WTC11 (cell line): Measurements from ENCODE around the gene C5orf58. TPM values are rescaled to one million over a fixed set of nuclear protein-coding genes. Genes with fewer than 3 reads are reported as not detected.

ENCODE experiments used
- ATAC-seq: fragments of 200-7000 bp; cut with Tn5 transposase; 2 replicates; pipeline ENCODE4 v1.10.0; 2021; ENCODE audit warnings: mild to moderate bottlenecking, moderate library complexity
- CTCF ChIA-PET: fragments of 300-600 bp; sonication (Branson Sonifier 250); formaldehyde crosslinking; loops from one replicate; lab custom pipeline; 2021; ENCODE audit warnings: antibody characterized with exemption; lab: Charles Lee
- POLR2A ChIA-PET: fragments of 350-600 bp; sonication (Branson Sonifier 250); formaldehyde crosslinking; loops from one replicate; lab custom pipeline; 2021; ENCODE audit warnings: antibody characterized with exemption; lab: Charles Lee
- DNase-seq: peaks from one replicate; pipeline ENCODE4 v3.0.0; 2021; ENCODE audit warnings: low spot score
- H3K27ac Mint-ChIP-seq: 2 replicates; pipeline ENCODE4 v1.8.0; 2021; ENCODE audit warnings: mixed read lengths
- H3K27me3 Mint-ChIP-seq: 2 replicates; pipeline ENCODE4 v1.8.0; 2021; ENCODE audit warnings: low read depth, mild to moderate bottlenecking, moderate library complexity, mixed read lengths
- H3K36me3 Mint-ChIP-seq: 2 replicates; pipeline ENCODE4 v1.8.0; 2021; ENCODE audit warnings: mixed read lengths
- H3K4me1 Mint-ChIP-seq: 2 replicates; pipeline ENCODE4 v1.8.0; 2022; ENCODE audit warnings: mixed read lengths
- H3K4me3 Mint-ChIP-seq: 2 replicates; pipeline ENCODE4 v1.8.0; 2021; ENCODE audit warnings: mild to moderate bottlenecking, moderate library complexity, mixed read lengths
- H3K9me3 Mint-ChIP-seq: 2 replicates; pipeline ENCODE4 v1.8.0; 2021; ENCODE audit warnings: mixed read lengths
- GABPB1 ChIP-seq: sonication (generic); formaldehyde crosslinking; IDR thresholded peaks from 2 replicates; pipeline ENCODE4 v1.8.1; 2023; ENCODE audit warnings: mild to moderate bottlenecking, missing genetic modification reagents
- GRHL2 ChIP-seq: fragments of 250-450 bp; sonication (Bioruptor Pico); IDR thresholded peaks from 2 replicates; pipeline ENCODE4 v1.8.0; 2022; ENCODE audit warnings: mild to moderate bottlenecking, moderate library complexity; ENCODE audit not compliant: insufficient replicate concordance, severe bottlenecking
- GTF2I ChIP-seq: fragments of 250-450 bp; sonication (Bioruptor Pico); conservative IDR thresholded peaks from 2 replicates; pipeline ENCODE4 v1.4.0; 2021; ENCODE audit warnings: mild to moderate bottlenecking
- HMGA2 ChIP-seq: fragments of 250-450 bp; sonication (Bioruptor Pico); IDR thresholded peaks from 2 replicates; pipeline ENCODE4 v1.4.0; 2021; ENCODE audit warnings: mild to moderate bottlenecking, moderate library complexity
- JAZF1 ChIP-seq: fragments of 250-450 bp; sonication (Bioruptor Pico); IDR thresholded peaks from 2 replicates; pipeline ENCODE4 v1.9.0; 2021; ENCODE audit warnings: moderate library complexity, mild to moderate bottlenecking, inconsistent platforms
- NFYB ChIP-seq: sonication (generic); formaldehyde crosslinking; conservative IDR thresholded peaks from 2 replicates; pipeline ENCODE4 v1.8.0; 2022; ENCODE audit warnings: low read depth, missing genetic modification reagents
- NR1H2 ChIP-seq: sonication (generic); formaldehyde crosslinking; IDR thresholded peaks from 2 replicates; pipeline ENCODE4 v1.9.0; 2021; ENCODE audit warnings: mild to moderate bottlenecking, moderate library complexity, missing genetic modification reagents
- SMAD4 ChIP-seq: sonication (generic); formaldehyde crosslinking; IDR thresholded peaks from 2 replicates; pipeline ENCODE4 v1.8.0; 2022; ENCODE audit warnings: mild to moderate bottlenecking, missing genetic modification reagents
- SOX15 ChIP-seq: fragments of 250-450 bp; sonication (Bioruptor Pico); IDR thresholded peaks from 2 replicates; pipeline ENCODE4 v1.9.0; 2021; ENCODE audit warnings: mild to moderate bottlenecking
- SP1 ChIP-seq: sonication (generic); formaldehyde crosslinking; conservative IDR thresholded peaks from 2 replicates; pipeline ENCODE4 v1.8.1; 2022; ENCODE audit warnings: missing genetic modification reagents
- ZBTB21 ChIP-seq: sonication (generic); formaldehyde crosslinking; IDR thresholded peaks from 2 replicates; pipeline ENCODE4 v1.8.1; 2023; ENCODE audit warnings: mild to moderate bottlenecking, missing genetic modification reagents, borderline replicate concordance
- ZNF121 ChIP-seq: sonication (generic); formaldehyde crosslinking; IDR thresholded peaks from 2 replicates; pipeline ENCODE4 v1.8.0; 2023; ENCODE audit warnings: missing genetic modification reagents
- ZNF138 ChIP-seq: sonication (generic); formaldehyde crosslinking; conservative IDR thresholded peaks from 2 replicates; pipeline ENCODE4 v1.8.1; 2022; ENCODE audit warnings: mild to moderate bottlenecking, moderate library complexity, missing genetic modification reagents
- ZNF219 ChIP-seq: sonication (generic); formaldehyde crosslinking; IDR thresholded peaks from 2 replicates; pipeline ENCODE4 v1.8.0; 2023; ENCODE audit warnings: missing genetic modification reagents, mild to moderate bottlenecking, borderline replicate concordance
- ZNF263 ChIP-seq: sonication (generic); formaldehyde crosslinking; IDR thresholded peaks from 2 replicates; pipeline ENCODE4 v1.8.1; 2022; ENCODE audit warnings: low read depth, mild to moderate bottlenecking, moderate library complexity, missing genetic modification reagents
- ZNF671 ChIP-seq: fragments of 250-450 bp; sonication (Bioruptor Pico); IDR thresholded peaks from 2 replicates; pipeline ENCODE4 v1.8.0; 2021; ENCODE audit warnings: mild to moderate bottlenecking
- total RNA-seq: library from RNA; stranded (reverse); gene quantifications from 3 replicates; pipeline ENCODE4 v1.2.3, GENCODE V29; 2021
- TF ChIP-seq, protein P1 (sequence below): sonication (generic); formaldehyde crosslinking; IDR thresholded peaks from 2 replicates; pipeline ENCODE4 v1.8.0; 2023; ENCODE audit warnings: missing genetic modification reagents
- TF ChIP-seq, protein P2 (sequence below): fragments of 200-600 bp; IDR thresholded peaks from 2 replicates; pipeline ENCODE4 v1.8.0; 2022; ENCODE audit warnings: antibody characterized with exemption
- TF ChIP-seq, protein P3 (sequence below): sonication (generic); formaldehyde crosslinking; IDR thresholded peaks from 2 replicates; pipeline ENCODE4 v1.8.1; 2023; ENCODE audit warnings: mild to moderate bottlenecking, missing genetic modification reagents, moderate library complexity
- TF ChIP-seq, protein P4 (sequence below): fragments of 250-450 bp; sonication (Bioruptor Pico); IDR thresholded peaks from 2 replicates; pipeline ENCODE4 v1.9.0; 2021; ENCODE audit warnings: moderate library complexity, mild to moderate bottlenecking, inconsistent platforms, borderline replicate concordance
- TF ChIP-seq, protein P5 (sequence below): fragments of 250-450 bp; sonication (Bioruptor Pico); IDR thresholded peaks from 2 replicates; pipeline ENCODE4 v2.1.2; 2022; ENCODE audit warnings: mild to moderate bottlenecking, moderate library complexity
- TF ChIP-seq, protein P6 (sequence below): sonication (generic); formaldehyde crosslinking; IDR thresholded peaks from 2 replicates; pipeline ENCODE4 v1.8.0; 2022; ENCODE audit warnings: mild to moderate bottlenecking, missing genetic modification reagents

The C5orf58 gene
- total RNA-seq, 1 experiment from 2014 or later = 2.0 TPM

DNA sequence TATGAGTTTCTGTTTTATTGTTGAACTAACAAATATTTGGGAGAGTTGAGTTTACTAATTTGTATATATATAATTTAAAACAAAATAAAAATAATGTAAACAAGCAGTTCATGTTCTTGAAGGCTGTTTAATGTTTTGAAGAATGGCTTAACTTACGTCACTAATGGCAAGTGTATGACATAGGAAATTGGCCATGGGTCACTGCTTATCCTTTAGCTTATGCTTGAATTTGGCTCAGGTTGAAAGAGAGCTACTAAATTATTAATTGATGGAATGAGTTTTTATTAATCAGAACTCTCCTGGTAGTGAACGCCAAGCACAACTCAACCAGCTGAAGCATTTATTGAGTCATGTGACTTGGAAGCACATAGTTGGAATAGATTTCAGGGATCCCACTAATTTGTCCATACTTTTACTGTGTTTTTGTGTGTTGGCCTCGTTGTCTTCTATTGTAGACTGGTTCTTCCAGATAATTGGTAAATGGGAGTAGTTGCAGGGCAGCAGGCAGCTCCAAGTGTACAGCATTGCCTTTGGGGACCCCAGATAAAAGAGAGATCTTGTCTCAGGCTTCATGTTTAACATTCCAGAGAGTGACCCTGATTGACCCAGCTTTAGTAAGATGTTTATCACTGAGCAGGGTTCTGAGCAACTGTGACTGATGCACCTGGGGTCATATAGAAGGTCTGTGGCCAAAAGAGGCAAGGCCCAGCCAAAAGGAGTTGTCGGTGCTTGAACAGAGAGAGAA is 13.5 kb downstream of the C5orf58 start (continued):
- no peak for TF ChIP-seq GABPB1 (CRISPR knock-in tag)
- TF ChIP-seq ZNF138 = no peak
- TF ChIP-seq, protein P1, sequence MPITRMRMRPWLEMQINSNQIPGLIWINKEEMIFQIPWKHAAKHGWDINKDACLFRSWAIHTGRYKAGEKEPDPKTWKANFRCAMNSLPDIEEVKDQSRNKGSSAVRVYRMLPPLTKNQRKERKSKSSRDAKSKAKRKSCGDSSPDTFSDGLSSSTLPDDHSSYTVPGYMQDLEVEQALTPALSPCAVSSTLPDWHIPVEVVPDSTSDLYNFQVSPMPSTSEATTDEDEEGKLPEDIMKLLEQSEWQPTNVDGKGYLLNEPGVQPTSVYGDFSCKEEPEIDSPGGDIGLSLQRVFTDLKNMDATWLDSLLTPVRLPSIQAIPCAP (CRISPR knock-in tag) = no peak
- no peak for TF ChIP-seq NFYB (CRISPR knock-in tag)
- TF ChIP-seq, protein P2, sequence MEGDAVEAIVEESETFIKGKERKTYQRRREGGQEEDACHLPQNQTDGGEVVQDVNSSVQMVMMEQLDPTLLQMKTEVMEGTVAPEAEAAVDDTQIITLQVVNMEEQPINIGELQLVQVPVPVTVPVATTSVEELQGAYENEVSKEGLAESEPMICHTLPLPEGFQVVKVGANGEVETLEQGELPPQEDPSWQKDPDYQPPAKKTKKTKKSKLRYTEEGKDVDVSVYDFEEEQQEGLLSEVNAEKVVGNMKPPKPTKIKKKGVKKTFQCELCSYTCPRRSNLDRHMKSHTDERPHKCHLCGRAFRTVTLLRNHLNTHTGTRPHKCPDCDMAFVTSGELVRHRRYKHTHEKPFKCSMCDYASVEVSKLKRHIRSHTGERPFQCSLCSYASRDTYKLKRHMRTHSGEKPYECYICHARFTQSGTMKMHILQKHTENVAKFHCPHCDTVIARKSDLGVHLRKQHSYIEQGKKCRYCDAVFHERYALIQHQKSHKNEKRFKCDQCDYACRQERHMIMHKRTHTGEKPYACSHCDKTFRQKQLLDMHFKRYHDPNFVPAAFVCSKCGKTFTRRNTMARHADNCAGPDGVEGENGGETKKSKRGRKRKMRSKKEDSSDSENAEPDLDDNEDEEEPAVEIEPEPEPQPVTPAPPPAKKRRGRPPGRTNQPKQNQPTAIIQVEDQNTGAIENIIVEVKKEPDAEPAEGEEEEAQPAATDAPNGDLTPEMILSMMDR = no peak
- TF ChIP-seq, protein P3, sequence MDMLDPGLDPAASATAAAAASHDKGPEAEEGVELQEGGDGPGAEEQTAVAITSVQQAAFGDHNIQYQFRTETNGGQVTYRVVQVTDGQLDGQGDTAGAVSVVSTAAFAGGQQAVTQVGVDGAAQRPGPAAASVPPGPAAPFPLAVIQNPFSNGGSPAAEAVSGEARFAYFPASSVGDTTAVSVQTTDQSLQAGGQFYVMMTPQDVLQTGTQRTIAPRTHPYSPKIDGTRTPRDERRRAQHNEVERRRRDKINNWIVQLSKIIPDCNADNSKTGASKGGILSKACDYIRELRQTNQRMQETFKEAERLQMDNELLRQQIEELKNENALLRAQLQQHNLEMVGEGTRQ (CRISPR knock-in tag) = no peak

DNA sequence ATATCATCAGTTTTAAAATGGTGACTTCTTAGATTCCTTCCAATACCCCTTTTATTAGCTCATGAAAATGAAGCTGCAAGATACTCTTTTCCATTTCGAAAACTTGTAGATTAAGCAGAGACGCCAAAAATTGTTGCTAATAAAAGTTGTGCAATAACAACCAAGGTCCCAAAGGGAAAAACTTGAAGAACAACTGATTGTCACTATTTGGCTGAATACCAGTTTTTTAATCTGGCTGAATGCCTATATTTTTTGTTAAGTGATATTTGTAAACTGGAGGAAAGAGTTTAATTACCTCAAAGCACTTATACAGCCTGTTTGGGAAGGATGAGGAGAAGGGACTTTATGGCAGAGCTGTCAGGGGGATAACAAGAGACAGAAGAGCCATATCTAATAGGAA is 14.6 kb downstream of the C5orf58 start:
- Mint-ChIP-seq H3K4me1 (peaks cover 66% of the 10 kb centered on the region), H3K4me3 (no peak overlapping the region), H3K27ac (no peak overlapping the region), H3K36me3 (peaks cover 10% of the 10 kb centered on the region), H3K27me3 (peaks cover 2% of the 10 kb centered on the region), H3K9me3 (peaks cover 10% of the 10 kb centered on the region)
- ATAC-seq = no peak
- ChIA-PET POLR2A (no interaction called here), CTCF (interaction anchor here (0.7 kb wide), 1 partner anchor 91 kb away, joined by 3 read pairs; no protein-coding TSS in a partner anchor)
- TF ChIP-seq ZBTB21 (CRISPR knock-in tag) (no peak), ZNF263 (CRISPR knock-in tag) (no peak), NR1H2 (CRISPR knock-in tag) (no peak), JAZF1 (CRISPR knock-in tag) (no peak), GTF2I (CRISPR knock-in tag) (no peak)
- TF ChIP-seq, protein P4, sequence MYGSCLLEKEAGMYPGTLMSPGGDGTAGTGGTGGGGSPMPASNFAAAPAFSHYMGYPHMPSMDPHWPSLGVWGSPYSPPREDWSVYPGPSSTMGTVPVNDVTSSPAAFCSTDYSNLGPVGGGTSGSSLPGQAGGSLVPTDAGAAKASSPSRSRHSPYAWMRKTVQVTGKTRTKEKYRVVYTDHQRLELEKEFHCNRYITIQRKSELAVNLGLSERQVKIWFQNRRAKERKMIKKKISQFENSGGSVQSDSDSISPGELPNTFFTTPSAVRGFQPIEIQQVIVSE (CRISPR knock-in tag) = no peak
- TF ChIP-seq, protein P5, sequence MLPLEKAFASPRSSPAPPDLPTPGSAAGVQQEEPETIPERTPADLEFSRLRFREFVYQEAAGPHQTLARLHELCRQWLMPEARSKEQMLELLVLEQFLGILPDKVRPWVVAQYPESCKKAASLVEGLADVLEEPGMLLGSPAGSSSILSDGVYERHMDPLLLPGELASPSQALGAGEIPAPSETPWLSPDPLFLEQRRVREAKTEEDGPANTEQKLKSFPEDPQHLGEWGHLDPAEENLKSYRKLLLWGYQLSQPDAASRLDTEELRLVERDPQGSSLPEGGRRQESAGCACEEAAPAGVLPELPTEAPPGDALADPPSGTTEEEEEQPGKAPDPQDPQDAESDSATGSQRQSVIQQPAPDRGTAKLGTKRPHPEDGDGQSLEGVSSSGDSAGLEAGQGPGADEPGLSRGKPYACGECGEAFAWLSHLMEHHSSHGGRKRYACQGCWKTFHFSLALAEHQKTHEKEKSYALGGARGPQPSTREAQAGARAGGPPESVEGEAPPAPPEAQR = no peak
- no peak for DNase-seq

DNA sequence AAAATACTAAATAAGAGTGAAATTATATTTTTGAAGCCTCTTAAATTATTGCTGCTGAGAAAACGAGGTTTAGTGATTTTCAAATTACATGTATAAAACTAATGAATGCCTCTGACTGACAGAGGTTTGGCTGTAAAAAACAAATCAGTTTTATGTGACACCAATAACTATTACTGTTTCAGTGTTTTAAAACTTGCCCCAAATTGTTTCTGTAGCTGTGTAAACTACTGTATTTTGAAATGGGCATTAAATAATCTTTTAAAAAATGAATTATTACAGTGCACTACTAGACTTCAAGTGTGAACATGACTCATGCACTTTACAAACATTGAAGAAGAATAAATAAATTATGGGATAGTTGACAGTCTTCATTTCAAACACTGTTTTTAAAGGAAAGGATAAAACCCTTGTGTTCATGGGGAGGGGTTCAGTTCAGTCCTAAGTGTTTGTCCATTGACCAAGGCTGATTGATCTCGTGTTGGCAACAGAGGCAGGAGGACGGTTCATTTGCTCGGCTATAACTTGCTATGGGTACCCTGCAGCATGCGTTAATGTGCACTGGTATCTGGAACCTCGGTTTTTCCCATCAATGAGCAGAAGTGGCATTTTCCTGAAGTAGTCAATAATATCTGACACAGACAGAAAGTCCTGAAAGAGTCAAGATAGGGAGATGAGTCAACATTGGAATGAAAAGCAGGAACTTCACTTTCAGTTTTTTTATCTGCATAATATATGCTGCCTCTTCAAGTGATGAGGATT is 15.6 kb downstream of the C5orf58 start:
- no peak for ATAC-seq
- Mint-ChIP-seq H3K4me1 (peaks cover 76% of the 10 kb centered on the region), H3K4me3 (no peak overlapping the region), H3K27me3 (peaks cover 2% of the 10 kb centered on the region), H3K27ac (no peak overlapping the region), H3K36me3 (peaks cover 10% of the 10 kb centered on the region), H3K9me3 (peaks cover 10% of the 10 kb centered on the region)
- CTCF ChIA-PET = no interaction called here
- DNase-seq = no peak
- POLR2A ChIA-PET = no interaction called here
- TF ChIP-seq, protein P6, sequence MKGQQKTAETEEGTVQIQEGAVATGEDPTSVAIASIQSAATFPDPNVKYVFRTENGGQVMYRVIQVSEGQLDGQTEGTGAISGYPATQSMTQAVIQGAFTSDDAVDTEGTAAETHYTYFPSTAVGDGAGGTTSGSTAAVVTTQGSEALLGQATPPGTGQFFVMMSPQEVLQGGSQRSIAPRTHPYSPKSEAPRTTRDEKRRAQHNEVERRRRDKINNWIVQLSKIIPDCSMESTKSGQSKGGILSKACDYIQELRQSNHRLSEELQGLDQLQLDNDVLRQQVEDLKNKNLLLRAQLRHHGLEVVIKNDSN (CRISPR knock-in tag) = no peak
- TF ChIP-seq ZNF121 = no peak
- no peak for TF ChIP-seq ZNF671 (CRISPR knock-in tag)
- no peak for TF ChIP-seq SOX15 (CRISPR knock-in tag)
- no peak for TF ChIP-seq ZNF219 (CRISPR knock-in tag)
- TF ChIP-seq GRHL2 (CRISPR knock-in tag) = no peak
- no peak for TF ChIP-seq HMGA2
- TF ChIP-seq, protein P2 = no peak
- TF ChIP-seq SMAD4 = no peak
- TF ChIP-seq SP1 (CRISPR knock-in tag) = no peak
